Transverse colon (tissue), 4 donors: Measurements from ENCODE around the gene TRAIP. TPM values are rescaled to one million over a fixed set of nuclear protein-coding genes. Genes with fewer than 3 reads are reported as not detected.
A peak's percentile ranks its signal among the peaks of the same experiment; 100 is the strongest.

Experiments used
- DNase-seq: peaks from one replicate; pipeline ENCODE4 v3.0.0-alpha.2; 2019
- H3K27ac ChIP-seq, 4 donors: fragments of 200-600 bp; sonication (generic); 2 replicates each; pipeline ENCODE4 v1.5.1; 2016 to 2018; ENCODE audit warnings: inconsistent platforms in 4 of 4
- H3K27me3 ChIP-seq: fragments of 200-600 bp; sonication (generic); 2 replicates; pipeline ENCODE4 v1.5.1; 2017; ENCODE audit warnings: inconsistent platforms
- H3K36me3 ChIP-seq, 4 donors: fragments of 200-600 bp; sonication (generic); 2 replicates each; pipeline ENCODE4 v1.5.1; 2017 to 2019; ENCODE audit warnings: inconsistent platforms in 4 of 4
- H3K4me1 ChIP-seq, 4 donors: fragments of 200-600 bp; sonication (generic); 2 replicates each; pipeline ENCODE4 v1.5.1; 2017 to 2020; ENCODE audit warnings: inconsistent platforms in 4 of 4
- H3K4me3 ChIP-seq, 4 donors: fragments of 200-600 bp; sonication (generic); 1 replicate in 1 of 4; 2 replicates in 3 of 4; pipeline versions ENCODE4 v1.5.1 to v1.6.1; 2017 to 2019; ENCODE audit warnings: inconsistent platforms in 4 of 4
- H3K9me3 ChIP-seq, 2 donors: fragments of 200-600 bp; sonication (generic); 2 replicates each; pipeline ENCODE4 v1.5.1; 2017 to 2019; ENCODE audit warnings: inconsistent platforms in 2 of 2
- CTCF ChIP-seq, 5 experiments: fragments of 200-600 bp in 3 of 5; fragments of 450-650 bp in 2 of 5; sonication (generic) in 3 of 5; IDR thresholded peaks; 1 replicate in 2 of 5; 2 replicates in 3 of 5; pipeline ENCODE4 v1.5.1; 2016 to 2017; ENCODE audit warnings: antibody characterized with exemption in 5 of 5, inconsistent platforms in 3 of 5, mild to moderate bottlenecking in 2 of 5, moderate library complexity in 1 of 5
- EP300 ChIP-seq: sonication (generic); formaldehyde crosslinking; IDR thresholded peaks from one replicate; pipeline ENCODE4 v1.6.1; 2017; ENCODE audit warnings: antibody characterized with exemption, low read depth
- POLR2A ChIP-seq: fragments of 450-650 bp; IDR thresholded peaks from one replicate; pipeline ENCODE4 v1.6.1; 2016; ENCODE audit warnings: antibody characterized with exemption, mild to moderate bottlenecking, moderate library complexity
- POLR2AphosphoS5 ChIP-seq, 3 donors: sonication (generic); formaldehyde crosslinking; IDR thresholded peaks; one replicate each; pipeline ENCODE4 v1.6.1; 2016; ENCODE audit warnings: antibody characterized with exemption in 3 of 3
- WGBS, 2 donors: methylation state at CpG; one replicate each; pipeline ENCODE4 v1.1.5; 2018; ENCODE audit warnings: low coverage in 1 of 2; 5-methylcytosine and 5-hydroxymethylcytosine counted together
- in situ Hi-C, 4 donors: fragments of 200-750 bp; cut with MboI; loops; one replicate each; pipeline versions ENCODE4 v1.15.0 to v1.15.1; 2017; ENCODE audit warnings: low sequenced_read_pairs in 3 of 4, low pct_ligation_motif_present in 1 of 4, low pct_unique_long_range_greater_than_20kb in 1 of 4
- intact Hi-C: fragments of 100-400 bp; cut with DNase I; formaldehyde crosslinking; loops from one replicate; pipeline ENCODE4 v1.15.1; 2023; ENCODE audit warnings: low total_unique reads
- total RNA-seq, 4 donors: library from RNA; depleted of rRNA; stranded (reverse); fragments of >200 nt; gene quantifications; one replicate each; pipeline ENCODE4 v1.1.0, GENCODE V29; 2016

TRAIP gene
- total RNA-seq, 4 donors from 2014 or later = 1.2 to 1.7 (median 1.6) TPM

GRCh38 chr3:49791571-49791970 is 64.8 kb downstream of the TRAIP start:
- in situ Hi-C loops = no loop called here
- TF ChIP-seq EP300 = no peak
- Histone ChIP-seq H3K27ac (no peak overlapping the region), H3K4me1 (peaks cover 5 to 9% (median 8%) of the 10 kb centered on the region in 4 donors), H3K9me3 (no peaks in the 10 kb centered on the region), H3K4me3 (no peak overlapping the region), H3K27me3 (no peaks in the 10 kb centered on the region), H3K36me3 (no peaks in the 10 kb centered on the region)
- intact Hi-C loops = no loop called here
- WGBS, 2 donors = 91 to 100% methylated on average over 2 to 4 of the region's 4 CpGs
- DNase-seq = no peak

GRCh38 chr3:49790626-49791411 is 65.5 kb downstream of the TRAIP start:
- Histone ChIP-seq H3K27me3 (no peaks in the 10 kb centered on the region), H3K9me3 (no peaks in the 10 kb centered on the region), H3K4me3 (no peak overlapping the region), H3K4me1 (peaks cover 5 to 9% (median 8%) of the 10 kb centered on the region in 4 donors), H3K27ac (no peak overlapping the region), H3K36me3 (no peaks in the 10 kb centered on the region)
- TF ChIP-seq CTCF (IDR thresholded peaks at IDR 0.05) (no peak), EP300 (no peak), POLR2A (no peak), POLR2AphosphoS5 (IDR thresholded peaks at IDR 0.05) (no peak)
- intact Hi-C loops (no loop called here), in situ Hi-C loops (no loop called here)
- 65 to 66% methylated on average over 8 to 9 of the region's 9 CpGs for WGBS, 2 donors
- no peak for DNase-seq

GRCh38 chr3:49788056-49788455 is 68.3 kb downstream of the TRAIP start:
- 93 to 100% methylated on average over 1 to 2 of the region's 2 CpGs for WGBS, 2 donors
- no peaks in the 10 kb centered on the region for H3K36me3 ChIP-seq
- peaks cover 23 to 31% (median 25%) of the 10 kb centered on the region in 4 donors for H3K4me1 ChIP-seq
- H3K4me3 ChIP-seq = no peak overlapping the region
- no peak for TF ChIP-seq POLR2AphosphoS5 (IDR thresholded peaks at IDR 0.05)
- TF ChIP-seq POLR2A = no peak
- no peak for TF ChIP-seq EP300
- TF ChIP-seq CTCF (IDR thresholded peaks at IDR 0.05) = no peak
- no peak overlapping the region for H3K27ac ChIP-seq
- H3K9me3 ChIP-seq = no peaks in the 10 kb centered on the region
- no peak for DNase-seq
- no peaks in the 10 kb centered on the region for H3K27me3 ChIP-seq
- intact Hi-C loops = no loop called here
- in situ Hi-C loops = loop anchor here in 1 of 4 donors (5.0 kb wide), 1 partner anchor 66 kb away; the partner anchor contains the start of gene GMPPB

- Histone ChIP-seq H3K27me3 (no peaks in the 10 kb centered on the region), H3K4me1 (peaks cover 23 to 33% (median 25%) of the 10 kb centered on the region in 4 donors), H3K27ac (peak overlapping the region in 3 of 4 donors; percentile 94 to 97 (median 97)), H3K9me3 (no peaks in the 10 kb centered on the region), H3K4me3 (no peak overlapping the region), H3K36me3 (no peaks in the 10 kb centered on the region)
- intact Hi-C loops = no loop called here
- in situ Hi-C loops = loop anchor here in 1 of 4 donors (5.0 kb wide), 1 partner anchor 65 kb away; the partner anchor contains the start of gene GMPPB
- DNase-seq = no peak
- TF ChIP-seq POLR2A = no peak
- no peak for TF ChIP-seq POLR2AphosphoS5 (IDR thresholded peaks at IDR 0.05)
- no peak for TF ChIP-seq EP300
- TF ChIP-seq CTCF (IDR thresholded peaks at IDR 0.05) = no peak
- WGBS, 2 donors = 87% methylated on average over 5 of the region's 5 CpGs; no CpG with 5 or more reads in 1 of the 2 donors
Measured at GRCh38 chr3:49787536-49787935, 68.8 kb downstream of the TRAIP start.
